Ishikawa (cell line): ENCODE data around the gene GRPEL2.

Experiments
- EGR1 ChIP-seq: IDR thresholded peaks from 2 replicates; pipeline ENCODE4 v1.6.1; 2012
- RAD21 ChIP-seq: IDR thresholded peaks from 2 replicates; pipeline ENCODE4 v1.6.1; 2012; ENCODE audit warnings: low read depth

DNA sequence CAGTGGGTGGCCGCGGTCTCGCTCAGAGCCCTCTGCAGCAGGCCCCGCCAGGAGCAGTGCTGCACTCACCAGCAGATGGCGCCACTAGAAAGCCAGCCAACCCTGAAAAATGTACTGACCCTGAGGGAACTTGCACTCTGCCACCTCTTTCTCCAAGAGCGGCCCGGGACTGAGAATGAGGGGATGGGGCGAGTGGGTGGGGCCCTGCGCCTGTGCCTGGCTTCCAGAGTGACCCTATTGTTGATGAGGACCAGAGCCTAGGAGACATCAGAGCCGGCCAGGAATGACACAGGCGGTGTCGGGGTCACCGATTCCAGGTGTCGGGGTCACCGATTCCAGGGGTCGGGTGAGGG, 36.7 kb downstream of the GRPEL2 start:
- TF ChIP-seq RAD21 (peak; percentile 87), EGR1 (no peak)
